ENCODE measurements around the gene TFCP2L1. TPM values are rescaled to one million over a fixed set of nuclear protein-coding genes. Genes with fewer than 3 reads are reported as not detected.

The TFCP2L1 gene
- total RNA-seq, 1 donor from 2014 or later: 0.54 TPM

- DNase-seq (ENCODE audit: low spot score in 2 of 2, unreplicated experiment in 2 of 2): no peak
- Mint-ChIP-seq H3K36me3 (no peaks in the 10 kb centered on the region), H3K27ac (no peak overlapping the region), H3K27me3 (ENCODE audit: low read depth) (peaks cover 3% of the 10 kb centered on the region), H3K9me3 (no peaks in the 10 kb centered on the region), H3K4me3 (no peak overlapping the region), H3K4me1 (no peaks in the 10 kb centered on the region)
- TF ChIP-seq CTCF (IDR thresholded peaks at IDR 0.05; ENCODE audit: unreplicated experiment): no peak
Observed at GRCh38 chr2:121257480-121257840, 27.5 kb downstream of the TFCP2L1 start.

- Mint-ChIP-seq H3K27me3 (ENCODE audit: low read depth) (peaks cover 5% of the 10 kb centered on the region), H3K4me3 (no peak overlapping the region), H3K36me3 (no peaks in the 10 kb centered on the region), H3K4me1 (no peaks in the 10 kb centered on the region), H3K9me3 (no peaks in the 10 kb centered on the region), H3K27ac (no peak overlapping the region)
- no peak for DNase-seq (ENCODE audit: low spot score in 2 of 2, unreplicated experiment in 2 of 2)
- no peak for TF ChIP-seq CTCF (IDR thresholded peaks at IDR 0.05; ENCODE audit: unreplicated experiment)
Observed at GRCh38 chr2:121256720-121257479, 28.1 kb downstream of the TFCP2L1 start.

GRCh38 chr2:121255358-121255757, 29.6 kb downstream of the TFCP2L1 start:
- no peak overlapping the region for H3K4me3 Mint-ChIP-seq
- DNase-seq (ENCODE audit: low spot score in 2 of 2, unreplicated experiment in 2 of 2): no peak
- TF ChIP-seq CTCF (IDR thresholded peaks at IDR 0.05; ENCODE audit: unreplicated experiment): no peak

GRCh38 chr2:121254748-121255147, 30.3 kb downstream of the TFCP2L1 start:
- H3K27me3 Mint-ChIP-seq (ENCODE audit: low read depth): peaks cover 5% of the 10 kb centered on the region
- DNase-seq (ENCODE audit: low spot score in 2 of 2, unreplicated experiment in 2 of 2): no peak

More at GRCh38 chr2:121255358-121255757, 29.6 kb downstream of the TFCP2L1 start:
- Mint-ChIP-seq H3K4me1 (no peaks in the 10 kb centered on the region), H3K36me3 (no peaks in the 10 kb centered on the region), H3K27ac (no peak overlapping the region), H3K27me3 (ENCODE audit: low read depth) (peaks cover 5% of the 10 kb centered on the region), H3K9me3 (no peaks in the 10 kb centered on the region)

GRCh38 chr2:121253674-121254240, 31.2 kb downstream of the TFCP2L1 start:
- no peak overlapping the region for H3K27ac Mint-ChIP-seq
- no peaks in the 10 kb centered on the region for H3K4me1 Mint-ChIP-seq
- no peaks in the 10 kb centered on the region for H3K9me3 Mint-ChIP-seq
- no peak overlapping the region for H3K4me3 Mint-ChIP-seq
- H3K36me3 Mint-ChIP-seq: no peaks in the 10 kb centered on the region
- no peak for DNase-seq (ENCODE audit: low spot score in 2 of 2, unreplicated experiment in 2 of 2)
- H3K27me3 Mint-ChIP-seq (ENCODE audit: low read depth): peaks cover 5% of the 10 kb centered on the region
- TF ChIP-seq CTCF (IDR thresholded peaks at IDR 0.05; ENCODE audit: unreplicated experiment): no peak

More at GRCh38 chr2:121254748-121255147, 30.3 kb downstream of the TFCP2L1 start:
- H3K9me3 Mint-ChIP-seq: no peaks in the 10 kb centered on the region
- no peaks in the 10 kb centered on the region for H3K36me3 Mint-ChIP-seq
- H3K27ac Mint-ChIP-seq: no peak overlapping the region
- no peak for TF ChIP-seq CTCF (IDR thresholded peaks at IDR 0.05; ENCODE audit: unreplicated experiment)
- H3K4me3 Mint-ChIP-seq: no peak overlapping the region
- no peaks in the 10 kb centered on the region for H3K4me1 Mint-ChIP-seq

Measured in mesothelial cell of epicardium (in vitro differentiated cells).